Measurements from ENCODE around the gene AUP1. TPM values are rescaled to one million over a fixed set of nuclear protein-coding genes. Genes with fewer than 3 reads are reported as not detected.

The AUP1 gene, protein sequence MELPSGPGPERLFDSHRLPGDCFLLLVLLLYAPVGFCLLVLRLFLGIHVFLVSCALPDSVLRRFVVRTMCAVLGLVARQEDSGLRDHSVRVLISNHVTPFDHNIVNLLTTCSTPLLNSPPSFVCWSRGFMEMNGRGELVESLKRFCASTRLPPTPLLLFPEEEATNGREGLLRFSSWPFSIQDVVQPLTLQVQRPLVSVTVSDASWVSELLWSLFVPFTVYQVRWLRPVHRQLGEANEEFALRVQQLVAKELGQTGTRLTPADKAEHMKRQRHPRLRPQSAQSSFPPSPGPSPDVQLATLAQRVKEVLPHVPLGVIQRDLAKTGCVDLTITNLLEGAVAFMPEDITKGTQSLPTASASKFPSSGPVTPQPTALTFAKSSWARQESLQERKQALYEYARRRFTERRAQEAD
- 84.2 and 87.9 TPM in 2 replicates for total RNA-seq

DNA sequence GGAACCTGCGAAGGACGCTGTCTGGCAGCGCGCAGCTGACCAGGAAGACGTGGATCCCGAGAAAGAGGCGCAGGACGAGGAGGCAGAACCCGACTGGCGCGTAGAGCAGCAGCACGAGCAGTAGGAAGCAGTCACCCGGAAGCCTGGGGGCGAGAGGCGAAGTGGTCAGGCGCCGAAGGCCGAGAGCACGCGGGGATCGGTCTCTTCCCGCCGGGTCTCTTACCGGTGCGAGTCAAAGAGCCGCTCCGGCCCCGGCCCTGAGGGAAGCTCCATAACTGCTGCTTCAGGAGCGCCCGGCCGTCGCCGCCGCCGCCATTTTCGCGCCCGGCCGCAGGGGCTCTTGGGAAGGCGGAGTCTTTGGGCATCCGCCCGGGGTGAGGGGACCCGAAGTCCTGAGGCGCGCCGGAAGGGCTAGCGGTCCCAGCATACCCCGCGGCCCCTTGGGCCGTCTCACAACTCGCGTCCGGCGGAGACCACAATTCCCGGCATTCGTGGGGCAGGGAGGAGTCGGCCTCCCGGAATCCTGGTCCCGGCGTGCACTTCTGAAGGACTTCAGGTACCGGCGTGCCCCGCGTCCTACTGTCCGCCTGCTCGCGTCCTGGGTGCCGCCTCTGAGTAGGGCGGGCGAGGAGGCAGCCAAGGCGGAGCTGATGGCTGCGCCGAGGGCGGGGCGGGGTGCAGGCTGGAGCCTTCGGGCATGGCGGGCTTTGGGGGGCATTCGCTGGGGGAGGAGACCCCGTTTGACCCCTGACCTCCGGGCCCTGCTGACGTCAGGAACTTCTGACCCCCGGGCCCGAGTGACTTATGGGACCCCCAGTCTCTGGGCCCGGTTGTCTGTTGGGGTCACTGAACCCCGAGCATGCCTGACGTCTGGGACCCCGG lies at the start of gene AUP1, which contains the start of gene HTRA2:
TSS of gene AUP1 (minus strand) at position 350 of the 882 bp plus-strand sequence. CDS start at position 273, 77 bp downstream.
TSS of gene HTRA2 (plus strand) at position 577 of the 882 bp plus-strand sequence. CDS start at position 651, 74 bp downstream.

DNA sequence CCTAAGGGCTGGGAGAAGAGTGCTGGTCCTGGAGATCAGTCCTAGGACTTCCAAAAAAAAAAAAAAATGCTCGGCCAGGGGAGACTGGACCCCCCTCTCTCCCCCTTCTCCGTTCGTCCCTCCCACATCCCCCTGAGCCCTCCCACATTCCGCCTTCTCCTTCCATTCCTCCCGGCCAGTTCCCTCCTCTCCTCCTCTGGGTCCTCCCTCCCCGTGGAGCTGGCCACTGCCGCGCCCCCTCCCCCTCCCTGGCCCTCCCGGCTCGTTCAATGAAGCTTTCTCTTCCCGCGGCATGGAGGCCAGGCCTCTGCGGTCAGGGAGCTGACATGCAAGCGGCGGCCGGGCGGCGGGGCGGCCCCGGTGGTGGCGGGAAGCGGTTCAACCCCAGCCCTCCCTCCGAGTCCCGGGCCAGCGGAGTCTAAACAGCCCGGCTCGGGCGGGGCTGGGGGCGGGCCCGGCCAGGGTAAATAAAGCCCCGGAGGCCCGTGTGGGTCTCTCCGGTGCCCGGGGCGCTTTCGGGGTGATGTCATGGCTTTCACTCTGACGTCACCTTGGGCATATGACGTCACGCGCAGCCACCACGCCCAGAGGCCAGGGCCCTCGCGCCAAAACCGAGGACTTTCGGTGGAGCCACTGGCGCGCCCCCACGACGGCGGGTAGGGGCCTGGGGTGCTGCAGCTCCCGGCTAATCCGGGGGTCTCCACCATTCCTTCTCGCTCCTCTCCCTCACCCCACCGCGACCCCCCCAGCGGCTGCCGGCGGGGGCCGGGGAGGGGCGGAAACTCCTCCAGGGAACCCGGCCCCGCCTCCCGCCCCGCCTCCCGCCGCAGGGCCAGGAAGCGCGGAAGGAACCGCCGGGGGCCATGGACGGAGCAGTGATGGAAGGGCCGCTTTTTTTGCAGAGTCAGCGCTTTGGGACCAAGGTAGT lies 24.6 kb upstream of the AUP1 start, which contains the start of the genes DOK1 and LOXL3:
TSS of gene DOK1 (plus strand) at position 829 of the 928 bp plus-strand sequence. CDS start at position 864, 35 bp downstream.
TSS of gene LOXL3 (minus strand) at position 51 of the 928 bp plus-strand sequence. CDS start 1,308 bp downstream, outside the sequence.

DNA sequence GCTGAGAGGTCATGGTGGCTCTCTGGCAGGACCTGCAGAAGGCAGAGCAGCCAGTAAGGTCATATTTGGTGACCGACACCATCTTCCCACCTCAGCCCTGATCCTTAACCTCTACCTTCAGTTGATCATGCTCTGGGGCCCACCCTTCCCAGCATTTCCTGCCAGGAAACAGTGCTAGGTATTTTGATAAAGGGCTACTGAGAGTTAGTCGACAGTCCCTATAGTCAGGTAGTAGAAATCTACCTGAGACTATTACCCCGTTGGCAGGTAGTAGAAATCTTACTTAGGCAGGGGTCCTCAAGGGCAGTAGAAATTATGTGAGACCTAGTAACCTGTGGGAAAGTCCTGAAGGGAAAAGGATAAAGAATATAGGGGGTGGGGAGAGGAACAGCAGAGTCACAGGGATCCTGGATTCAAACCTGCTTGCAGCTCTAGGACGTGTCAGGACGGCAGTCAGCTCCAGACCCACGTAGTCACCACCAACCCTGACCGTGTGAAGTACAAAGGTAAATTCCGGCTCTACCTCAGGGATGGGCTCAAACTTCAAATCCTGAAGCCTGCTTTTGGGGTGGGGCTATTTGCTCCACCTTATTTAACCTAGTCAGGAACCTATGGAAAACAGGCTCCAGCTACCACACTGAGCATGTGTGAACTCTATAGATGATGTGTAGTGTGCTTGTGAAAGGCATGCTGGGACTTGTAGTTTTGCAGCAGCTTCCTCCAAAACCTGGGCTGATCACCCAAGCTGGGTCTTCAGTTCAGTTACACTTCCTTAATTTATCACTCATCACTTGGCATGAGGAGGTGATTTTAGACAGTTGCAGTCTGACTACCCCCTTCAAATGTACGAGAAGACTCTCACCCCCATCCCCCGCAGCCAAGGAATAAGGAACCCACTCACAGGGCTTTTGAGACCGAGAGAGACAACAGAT lies 3.5 kb downstream of the AUP1 start, which contains the start of gene DQX1:
TSS of gene DQX1 (minus strand) at position 515 of the 932 bp plus-strand sequence. CDS start at position 13, 502 bp downstream.

DNA sequence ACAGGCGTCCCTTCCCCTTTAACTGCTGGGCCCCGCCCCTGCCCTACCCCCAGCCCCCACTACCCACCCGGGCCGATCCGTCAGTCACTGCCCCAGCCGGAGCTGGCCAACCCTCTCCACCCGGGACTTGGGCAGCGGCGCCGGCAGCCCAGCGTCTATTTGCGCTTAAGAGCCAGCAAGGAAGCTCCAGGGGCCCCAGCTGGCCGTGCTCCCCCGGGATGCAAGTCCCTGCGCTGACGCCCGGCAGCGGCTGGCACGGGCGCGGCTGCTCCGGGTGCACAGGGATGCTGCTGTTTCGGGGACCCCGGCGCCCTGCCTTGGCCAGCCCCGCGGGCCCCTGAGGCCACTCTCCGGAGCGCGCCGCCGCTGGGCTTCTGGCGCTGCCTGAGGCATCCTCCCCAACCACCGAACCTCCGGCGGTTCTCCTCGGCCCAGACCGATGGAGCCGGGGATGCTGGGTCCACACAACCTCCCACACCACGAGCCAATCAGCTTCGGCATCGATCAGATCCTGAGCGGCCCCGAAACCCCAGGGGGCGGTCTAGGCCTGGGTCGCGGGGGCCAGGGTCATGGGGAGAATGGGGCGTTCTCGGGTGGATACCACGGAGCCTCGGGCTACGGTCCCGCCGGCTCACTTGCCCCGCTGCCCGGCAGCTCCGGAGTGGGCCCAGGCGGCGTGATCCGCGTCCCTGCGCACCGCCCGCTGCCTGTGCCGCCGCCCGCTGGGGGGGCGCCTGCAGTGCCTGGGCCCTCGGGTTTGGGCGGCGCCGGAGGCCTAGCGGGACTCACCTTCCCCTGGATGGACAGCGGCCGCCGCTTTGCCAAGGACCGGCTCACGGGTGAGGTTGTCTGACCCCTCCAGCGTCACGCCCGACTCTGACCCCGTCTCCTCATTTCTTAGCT lies 14.9 kb downstream of the AUP1 start, which contains the start of gene TLX2:
TSS of gene TLX2 (plus strand) at position 83 of the 903 bp plus-strand sequence. CDS start at position 440, 357 bp downstream.

DNA sequence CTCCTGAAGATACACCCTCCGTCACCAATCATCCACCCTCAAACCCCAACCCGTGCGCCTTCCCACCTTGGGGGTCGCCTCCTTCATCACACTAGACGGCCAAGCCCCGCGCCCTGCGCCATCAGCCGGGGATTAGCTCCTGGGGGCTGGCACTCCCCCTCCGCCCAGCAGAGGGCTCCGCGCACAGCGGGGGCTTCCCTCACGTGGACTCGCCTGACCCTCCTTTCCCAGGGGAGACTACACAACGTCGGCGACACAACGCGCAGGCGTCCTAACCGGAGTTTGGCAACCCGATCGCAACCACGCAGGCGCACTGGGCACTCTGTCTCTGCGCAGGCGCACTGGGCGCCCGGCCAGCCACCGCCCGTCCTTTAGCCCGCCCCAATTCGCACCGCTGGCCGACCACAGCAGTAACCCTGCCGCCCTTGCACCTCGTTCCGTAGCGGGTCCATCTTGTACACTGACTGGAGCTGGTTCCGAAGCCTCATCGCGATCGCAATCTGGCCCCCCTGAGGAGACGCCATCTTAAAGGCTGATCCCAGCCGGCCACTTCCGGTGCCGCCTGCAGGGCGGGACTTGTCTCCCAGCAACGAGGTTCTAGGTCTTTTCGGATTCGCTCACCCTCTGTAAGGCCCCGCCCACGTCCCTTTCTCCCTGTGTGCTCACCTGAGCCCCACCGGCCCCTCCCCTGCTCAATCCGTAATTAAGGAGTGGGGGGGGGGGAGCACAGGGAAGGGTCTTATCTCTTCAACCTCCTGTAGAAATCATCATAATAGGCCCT lies 22.2 kb downstream of the AUP1 start, which contains the start of gene PCGF1:
TSS of gene PCGF1 (minus strand) at position 551 of the 781 bp plus-strand sequence. CDS start at position 524, 27 bp downstream.

DNA sequence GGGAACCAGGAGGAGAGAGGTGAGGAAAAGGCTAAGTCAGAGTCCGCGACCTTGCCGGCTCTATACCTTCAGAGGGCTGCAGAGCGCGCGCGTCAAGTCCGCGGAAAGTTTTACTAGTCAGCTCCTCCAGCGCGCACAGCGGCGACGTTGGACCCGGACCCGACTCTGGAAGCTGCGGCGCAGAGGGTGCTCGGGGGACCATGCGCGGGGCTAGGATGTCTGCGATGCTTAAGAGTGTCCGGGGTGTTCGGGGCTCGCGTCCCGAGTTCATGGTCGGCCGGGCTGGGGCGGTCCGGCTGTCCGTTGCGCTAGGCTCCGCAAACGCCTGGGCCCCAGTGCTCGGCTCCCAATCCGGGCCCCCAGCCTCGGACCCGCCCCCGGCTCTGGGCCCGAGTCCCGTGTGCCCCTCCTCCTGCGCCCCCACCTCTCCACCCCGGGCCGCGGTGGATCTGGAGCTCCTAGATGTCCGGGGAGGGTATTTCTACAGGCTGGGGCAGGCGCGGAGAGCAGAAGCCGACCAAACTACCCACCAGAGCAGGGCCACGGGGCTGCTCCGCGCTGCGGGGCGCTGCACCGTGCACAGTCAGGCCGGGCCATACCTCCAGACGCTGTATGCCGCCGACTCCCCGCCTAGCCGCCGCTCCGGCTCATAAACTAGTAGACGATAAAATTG lies 30.1 kb downstream of the AUP1 start, which contains the start of gene LBX2:
TSS of gene LBX2 (minus strand) at position 337 of the 673 bp plus-strand sequence. CDS start at position 271, 66 bp downstream.

DNA sequence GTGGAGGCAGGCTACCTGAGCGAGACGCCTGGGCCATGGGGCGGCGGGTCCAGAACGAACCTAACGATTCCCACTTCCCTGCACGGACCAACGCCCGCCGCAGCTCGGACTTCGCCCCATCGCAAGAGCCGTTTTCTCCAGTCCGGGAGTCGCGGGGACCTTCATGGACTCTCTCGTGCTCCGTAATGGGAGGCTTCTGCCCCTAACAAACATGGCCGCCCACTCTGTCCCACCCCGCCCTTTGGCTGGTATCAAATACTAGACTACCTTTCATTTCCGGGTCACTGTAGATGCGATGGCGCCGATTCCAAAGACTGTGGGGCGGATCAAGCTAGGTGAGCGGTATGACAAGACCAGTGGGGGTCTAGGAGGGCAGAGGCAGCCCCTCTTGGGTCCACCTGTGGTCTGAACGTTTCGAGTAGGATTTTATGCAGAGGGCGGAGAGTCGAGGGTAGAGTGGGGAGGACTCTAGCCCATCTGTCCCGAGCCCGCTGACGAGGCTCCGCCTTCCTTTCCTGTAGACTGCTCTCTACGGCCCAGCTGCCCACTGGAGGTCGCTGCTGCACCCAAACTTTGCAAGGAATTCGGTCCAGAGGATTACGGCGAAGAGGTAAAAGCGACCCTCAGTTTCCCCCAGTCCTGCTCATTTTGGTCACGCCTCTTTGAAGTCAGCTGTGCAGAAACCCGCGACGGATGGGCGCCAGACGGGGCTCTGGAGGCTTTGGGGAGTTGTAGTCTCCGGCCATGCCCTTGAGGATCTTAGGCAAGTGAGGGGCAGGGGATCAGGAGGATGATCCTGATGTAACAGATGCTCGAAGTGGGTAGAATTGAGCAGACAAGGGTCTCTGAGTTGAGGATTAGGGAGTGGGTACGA lies 46.5 kb downstream of the AUP1 start, which contains the start of the genes CCDC142 and TTC31:
TSS of gene CCDC142 (minus strand) at position 198 of the 874 bp plus-strand sequence. CDS start at position 37, 161 bp downstream.
TSS of gene TTC31 (plus strand) at position 281 of the 874 bp plus-strand sequence. CDS start at position 296, 15 bp downstream.

Other genes starting within 250 kb of the AUP1 start
- gene SLC4A5, start 186.3 kb downstream of the AUP1 start, total RNA-seq, result under 0.01 TPM in 1 of 2 replicates, not detected in the other
- 97.1 and 102 TPM in 2 replicates for gene DCTN1, start 149.4 kb downstream of the AUP1 start, total RNA-seq
- 2.4 and 3.7 TPM in 2 replicates for gene C2orf81, start 108.1 kb downstream of the AUP1 start, total RNA-seq
- 58.3 and 76.0 TPM in 2 replicates for gene WDR54, start 108.0 kb downstream of the AUP1 start, total RNA-seq
- gene RTKN, start 87.8 kb downstream of the AUP1 start, total RNA-seq, result 14.0 and 17.0 TPM in 2 replicates
- 15.5 and 21.4 TPM in 2 replicates for gene INO80B, start 74.6 kb downstream of the AUP1 start, total RNA-seq
- 81.7 and 84.0 TPM in 2 replicates for gene WBP1, start 71.3 kb downstream of the AUP1 start, total RNA-seq
- 58.9 and 61.0 TPM in 2 replicates for gene MOGS, start 64.3 kb downstream of the AUP1 start, total RNA-seq
- gene MRPL53, start 57.0 kb downstream of the AUP1 start, total RNA-seq, result 44.2 and 45.5 TPM in 2 replicates
- gene CCDC142, start 46.7 kb downstream of the AUP1 start, total RNA-seq, result 6.4 and 10.6 TPM in 2 replicates
- 20.8 and 21.4 TPM in 2 replicates for gene TTC31, start 46.6 kb downstream of the AUP1 start, total RNA-seq
- 1.3 and 3.4 TPM in 2 replicates for gene LBX2, start 30.1 kb downstream of the AUP1 start, total RNA-seq
- 16.6 and 18.3 TPM in 2 replicates for gene PCGF1, start 22.0 kb downstream of the AUP1 start, total RNA-seq
- gene TLX2, start 15.3 kb downstream of the AUP1 start, total RNA-seq, result 0.15 and 0.34 TPM in 2 replicates
- not detected in 2 replicates for gene DQX1, start 3.5 kb downstream of the AUP1 start, total RNA-seq
- gene HTRA2, start 227 bp upstream of the AUP1 start, total RNA-seq, result 31.4 and 36.4 TPM in 2 replicates
- gene LOXL3, start 24.2 kb upstream of the AUP1 start, total RNA-seq, result 10.1 and 10.7 TPM in 2 replicates
- gene DOK1, start 25.0 kb upstream of the AUP1 start, total RNA-seq, result 20.1 and 23.0 TPM in 2 replicates
- gene M1AP, start 118.6 kb upstream of the AUP1 start, total RNA-seq, result not detected in 2 replicates
- 5.4 and 5.5 TPM in 2 replicates for gene SEMA4F, start 124.5 kb upstream of the AUP1 start, total RNA-seq